IPS DF 4.7 (cell line): ENCODE data around the gene WDR81.

Source experiments
- DNase-seq: peaks from one replicate; pipeline ENCODE4 v3.0.0-alpha.2; 2013; ENCODE audit warnings: low spot score; ENCODE audit errors: extremely low read depth

The WDR81 gene

DNA sequence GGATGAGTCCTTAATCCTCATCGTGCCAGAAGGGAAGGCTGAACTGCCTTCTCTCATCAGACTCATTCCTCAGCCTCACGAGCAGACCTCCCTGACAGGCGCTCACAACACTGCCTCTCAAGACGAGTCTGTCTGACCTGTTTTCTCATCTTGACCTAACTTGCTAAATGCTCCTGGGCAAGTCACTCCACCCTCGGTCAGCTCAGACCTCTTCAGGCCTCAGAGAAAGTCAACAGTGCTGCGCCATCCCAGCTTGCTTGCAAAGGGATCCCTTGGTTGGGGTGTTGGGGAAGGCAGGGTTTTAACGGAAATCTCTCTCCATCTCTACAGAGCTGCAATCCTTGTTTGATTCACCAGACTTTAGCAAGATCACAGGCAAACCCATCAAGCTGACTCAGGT, 52.4 kb downstream of the WDR81 start:
- no peak for DNase-seq

DNA sequence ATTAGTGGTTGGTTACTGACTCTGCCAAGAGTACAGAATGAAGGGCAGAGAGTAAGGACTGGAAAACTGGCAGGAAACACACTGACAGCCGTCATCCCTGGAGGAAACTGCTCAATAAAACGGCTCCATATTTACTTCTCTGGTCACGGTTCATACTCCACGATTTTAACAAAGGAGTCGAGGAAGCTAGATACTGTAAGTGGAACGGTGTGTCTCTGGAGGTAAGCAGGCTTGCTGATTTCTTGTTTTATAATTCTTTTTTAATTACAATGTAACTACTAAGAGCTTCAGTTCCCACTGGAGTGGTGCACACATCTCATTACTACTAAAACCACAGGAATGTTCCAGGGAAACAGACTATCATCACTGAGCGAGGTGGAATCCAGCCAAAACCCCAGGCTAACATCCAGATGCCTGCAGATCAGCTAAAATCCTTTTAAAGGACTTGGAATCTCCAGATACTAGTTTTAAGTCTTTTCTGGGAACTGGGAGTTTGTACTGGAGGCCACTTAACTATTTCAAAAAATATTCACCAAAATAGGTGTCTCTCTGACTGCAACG, 55.1 kb downstream of the WDR81 start:
- DNase-seq = no peak

DNA sequence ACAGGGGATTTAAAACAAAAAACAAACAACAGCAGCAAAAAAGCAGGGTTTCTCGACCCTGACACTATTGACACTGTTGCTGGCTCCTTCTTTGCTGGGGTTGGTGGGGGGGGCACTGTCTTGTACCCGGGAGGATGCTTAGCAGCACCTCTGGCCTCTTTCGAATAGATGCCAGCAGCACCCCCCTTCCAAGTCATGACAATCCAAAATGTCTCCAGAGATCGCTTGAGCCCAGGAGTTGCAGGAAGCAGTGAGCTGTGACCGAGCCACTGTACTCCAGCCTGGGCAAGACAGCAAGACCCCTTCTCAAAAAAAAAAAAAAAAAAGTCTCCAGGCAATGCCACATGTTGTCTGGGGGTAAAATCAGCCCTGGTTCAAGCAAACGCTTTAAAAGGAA, 57.7 kb downstream of the WDR81 start:
- DNase-seq = no peak

DNA sequence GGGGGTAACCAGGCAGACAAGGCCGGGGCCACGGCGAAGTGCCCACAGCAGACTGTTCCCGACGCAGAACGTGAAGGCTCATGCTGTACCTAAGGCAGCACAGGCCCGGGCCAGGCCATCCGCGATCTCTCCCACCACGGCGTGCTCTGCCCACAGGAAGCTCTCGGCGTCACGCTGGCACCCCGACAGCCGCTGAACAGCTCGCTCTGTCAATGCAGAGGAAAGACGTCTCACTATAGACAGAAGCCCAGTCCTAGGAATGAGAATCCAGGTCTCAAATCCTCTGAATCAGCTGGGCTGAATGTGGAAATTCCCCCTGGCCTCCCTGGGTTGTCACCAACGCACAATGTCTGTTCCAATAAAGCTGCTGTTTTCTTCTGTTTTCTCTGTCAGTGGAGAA, 58.8 kb downstream of the WDR81 start:
- no peak for DNase-seq

DNA sequence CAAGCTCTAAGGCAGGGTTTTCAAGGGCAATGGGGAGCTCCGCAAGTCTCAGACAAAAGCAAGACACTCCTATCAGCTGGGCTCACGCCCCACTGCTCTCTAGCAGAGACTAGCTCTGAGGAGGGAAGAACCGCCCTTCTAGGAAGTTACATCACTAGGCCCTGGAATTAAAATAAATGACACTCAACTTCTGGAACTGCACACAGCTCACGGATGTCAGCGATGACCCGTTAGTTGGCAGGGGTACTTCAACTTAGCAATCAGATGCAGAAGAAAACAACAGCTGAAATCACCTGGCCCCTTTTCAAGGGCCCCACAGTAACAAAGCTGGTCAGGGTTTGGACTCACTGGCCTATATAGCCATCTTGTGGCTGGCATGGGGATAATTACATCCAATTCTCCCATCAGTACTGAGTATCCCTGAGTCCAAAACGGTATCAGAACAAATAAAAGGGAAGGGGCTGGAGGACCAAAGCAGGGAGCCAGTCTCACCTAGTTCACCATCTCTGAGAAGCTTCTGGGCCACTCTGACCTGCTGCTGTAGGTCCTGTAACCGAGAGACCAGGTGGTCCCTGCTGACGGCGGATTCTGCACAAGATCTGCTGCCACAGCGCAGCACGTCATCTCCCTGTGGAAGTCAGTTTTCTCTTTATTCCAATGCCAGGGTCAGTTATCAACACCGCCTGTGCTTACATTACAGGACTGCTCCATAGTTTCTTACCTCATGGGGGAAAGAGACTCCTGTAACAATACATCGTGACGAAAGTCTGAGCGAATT, 59.5 kb downstream of the WDR81 start:
- no peak for DNase-seq

DNA sequence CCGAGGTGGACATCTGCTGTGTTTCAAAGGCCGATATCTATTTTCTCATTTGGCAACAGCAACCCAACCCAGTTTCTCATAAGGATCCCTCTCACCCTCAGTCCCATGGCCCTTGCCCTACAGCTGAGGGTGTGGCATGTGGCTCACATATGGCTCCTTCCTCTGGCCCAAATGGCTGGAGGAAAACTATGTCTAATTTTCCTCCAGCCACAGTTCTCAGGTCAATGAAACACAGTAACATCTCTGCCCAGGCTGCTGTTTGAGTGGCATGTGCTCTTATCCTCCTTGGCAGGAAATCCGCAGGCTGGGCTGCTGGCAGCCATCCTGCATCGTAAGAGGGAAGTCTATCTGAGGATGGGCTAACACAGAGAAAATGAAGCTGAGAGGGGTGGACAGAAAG, 61.4 kb downstream of the WDR81 start:
- DNase-seq = no peak

DNA sequence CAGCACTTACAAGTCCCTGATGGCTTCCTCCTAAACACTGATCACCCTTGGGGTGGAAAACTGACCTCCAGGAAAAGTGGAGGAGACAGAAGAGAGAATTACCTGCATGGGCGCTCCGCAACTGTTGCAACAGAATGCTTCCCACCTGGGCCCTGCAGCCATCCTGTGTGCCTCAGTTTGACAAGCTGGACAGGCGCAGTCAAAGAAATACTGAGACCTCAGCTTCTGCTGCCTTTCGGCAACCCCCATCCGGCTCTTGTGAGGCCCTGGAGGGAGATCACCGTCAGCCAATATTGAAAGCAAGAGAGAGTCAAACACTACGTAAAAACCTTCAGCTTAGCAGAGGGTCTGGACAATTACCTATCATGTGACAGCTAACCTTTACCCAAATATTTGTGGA, 62.2 kb downstream of the WDR81 start:
- DNase-seq = no peak

DNA sequence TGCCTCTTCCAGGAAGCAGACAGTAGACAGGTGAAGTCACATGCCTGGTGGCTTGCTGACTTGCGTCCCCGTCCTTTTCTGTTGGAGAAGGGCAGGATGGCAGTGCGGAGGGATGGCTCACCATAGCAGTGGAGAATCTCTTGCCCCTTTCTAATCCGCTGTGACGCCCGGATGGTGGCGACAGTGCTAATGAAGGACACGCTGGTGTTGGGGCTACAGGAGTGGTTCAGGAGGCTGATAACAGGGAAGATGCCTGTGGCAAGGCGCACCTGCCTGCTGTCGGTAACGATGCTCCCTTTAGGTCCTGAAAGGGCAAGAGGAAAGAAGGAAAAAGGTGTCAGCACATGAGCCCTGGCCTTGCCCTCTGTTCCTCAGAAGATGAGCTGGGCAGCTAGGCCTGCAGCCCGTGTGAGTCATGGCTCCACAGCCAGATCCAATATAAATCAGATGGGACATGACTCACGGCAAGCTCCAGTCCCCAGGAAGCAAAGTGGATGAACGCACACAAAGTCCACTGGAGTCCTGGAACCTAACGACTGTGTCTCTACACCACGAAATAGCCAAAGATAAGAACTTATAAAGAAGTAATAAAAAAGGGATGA, 62.9 kb downstream of the WDR81 start:
- DNase-seq = no peak
